Vagina (tissue), 2 donors: ENCODE measurements around the gene MFSD6.

Source experiments
- POLR2A ChIP-seq, 2 donors: fragments of 450-650 bp; IDR thresholded peaks; one replicate each; pipeline ENCODE4 v1.6.1; 2017; ENCODE audit warnings: antibody characterized with exemption in 2 of 2, mild to moderate bottlenecking in 2 of 2, moderate library complexity in 2 of 2
- POLR2AphosphoS5 ChIP-seq, 2 donors: sonication (generic); formaldehyde crosslinking; IDR thresholded peaks; one replicate each; pipeline ENCODE4 v1.9.0; 2017; ENCODE audit warnings: antibody characterized with exemption in 2 of 2, mild to moderate bottlenecking in 2 of 2, low read depth in 1 of 2; ENCODE audit not compliant: insufficient read depth in 1 of 2

DNA sequence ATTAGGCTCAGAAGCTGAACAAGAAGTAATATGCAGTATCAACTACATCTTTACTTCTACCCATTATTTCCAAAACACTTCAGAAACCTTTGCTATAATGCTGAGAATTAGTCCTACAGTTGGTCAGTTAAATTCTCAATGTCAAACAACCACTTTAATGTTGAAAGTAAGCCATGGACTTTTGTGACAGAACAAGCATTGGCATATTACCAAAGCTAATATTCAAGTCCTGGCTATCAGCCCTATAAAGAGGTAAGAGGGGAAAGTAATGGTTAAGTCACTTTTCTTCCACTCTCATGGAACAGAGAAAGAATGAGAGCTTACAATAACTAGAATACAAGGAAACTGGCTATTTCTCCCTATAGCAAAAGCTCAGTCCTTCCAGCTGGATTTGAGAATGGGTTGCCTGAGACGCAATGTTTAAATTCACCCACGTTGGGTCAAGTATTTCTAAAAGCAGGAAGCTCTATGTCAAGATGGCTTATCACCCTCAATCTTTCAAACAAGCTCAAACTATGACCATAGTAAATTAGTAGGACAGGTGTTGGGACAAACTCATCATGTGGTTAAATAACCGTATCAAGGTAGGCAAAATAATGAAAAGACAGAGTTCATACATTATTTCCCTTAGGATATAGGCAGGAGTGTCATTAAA lies 31.4 kb upstream of the MFSD6 start:
- no peak for TF ChIP-seq POLR2A (IDR thresholded peaks at IDR 0.05)
- TF ChIP-seq POLR2AphosphoS5 (IDR thresholded peaks at IDR 0.05; ENCODE audit: insufficient read depth in 1 of 2, low read depth in 1 of 2): no peak
